Bronchial epithelial cell (primary cell): ENCODE data around the gene SPATA31E1. TPM values are rescaled to one million over a fixed set of nuclear protein-coding genes. Genes with fewer than 3 reads are reported as not detected.

ENCODE experiments used
- DNase-seq: peaks from one replicate; pipeline ENCODE4 v3.0.0-alpha.2; 2010; ENCODE audit warnings: low read depth
- FAIRE-seq: peaks from 2 replicates; lab custom pipeline; 2011; peaks lifted over from hg19 to GRCh38; lab: Jason Lieb, UNC
- H3K27me3 ChIP-seq: 2 replicates; pipeline ENCODE4 v1.5.1; 2011; ENCODE audit warnings: low read length; ENCODE audit not compliant: control insufficient read depth, insufficient read depth
- H3K36me3 ChIP-seq: 2 replicates; pipeline ENCODE4 v1.5.1; 2011; ENCODE audit warnings: low read length; ENCODE audit not compliant: control insufficient read depth, insufficient read depth
- H3K4me3 ChIP-seq: 2 replicates; pipeline ENCODE4 v1.5.1; 2011; ENCODE audit warnings: mild to moderate bottlenecking, low read depth, low read length, control low read depth
- total RNA-seq: library from RNA; depleted of rRNA; stranded (reverse); fragments of >200 nt; gene quantifications from 2 replicates; pipeline ENCODE4 v1.2.1, GENCODE V29; 2014
- TF ChIP-seq, protein P1 (sequence below): IDR thresholded peaks from 2 replicates; pipeline ENCODE4 v1.5.1; 2011; ENCODE audit warnings: mild to moderate bottlenecking, moderate library complexity, low read length, control low read depth, inconsistent platforms; ENCODE audit not compliant: insufficient read depth, severe bottlenecking

SPATA31E1 gene
- total RNA-seq, 1 donor from 2014 or later = not detected

DNA sequence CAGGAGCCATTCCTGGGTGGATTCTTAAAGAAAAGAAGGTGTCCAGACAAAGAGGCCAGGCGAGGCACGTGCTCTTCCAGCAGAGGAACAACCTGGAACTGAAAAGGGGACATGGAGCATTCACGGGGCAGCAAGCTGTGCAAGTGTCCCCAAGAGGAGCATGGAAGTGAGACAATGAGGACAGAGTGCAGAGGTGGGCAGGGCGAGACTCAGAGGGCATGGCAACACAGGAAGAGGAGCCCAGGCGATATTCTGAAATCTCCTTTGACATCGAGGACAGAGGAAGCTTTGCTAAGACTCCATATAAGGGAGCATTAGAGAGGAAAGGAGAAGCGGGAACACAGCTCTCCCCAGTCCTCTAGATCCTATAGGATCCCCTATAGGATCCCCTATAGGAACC, 29.4 kb upstream of the SPATA31E1 start:
- DNase-seq (no peak), FAIRE-seq (no peak)
- Histone ChIP-seq H3K4me3 (no peak overlapping the region), H3K27me3 (no peaks in the 10 kb centered on the region), H3K36me3 (no peaks in the 10 kb centered on the region)
- TF ChIP-seq, protein P1, sequence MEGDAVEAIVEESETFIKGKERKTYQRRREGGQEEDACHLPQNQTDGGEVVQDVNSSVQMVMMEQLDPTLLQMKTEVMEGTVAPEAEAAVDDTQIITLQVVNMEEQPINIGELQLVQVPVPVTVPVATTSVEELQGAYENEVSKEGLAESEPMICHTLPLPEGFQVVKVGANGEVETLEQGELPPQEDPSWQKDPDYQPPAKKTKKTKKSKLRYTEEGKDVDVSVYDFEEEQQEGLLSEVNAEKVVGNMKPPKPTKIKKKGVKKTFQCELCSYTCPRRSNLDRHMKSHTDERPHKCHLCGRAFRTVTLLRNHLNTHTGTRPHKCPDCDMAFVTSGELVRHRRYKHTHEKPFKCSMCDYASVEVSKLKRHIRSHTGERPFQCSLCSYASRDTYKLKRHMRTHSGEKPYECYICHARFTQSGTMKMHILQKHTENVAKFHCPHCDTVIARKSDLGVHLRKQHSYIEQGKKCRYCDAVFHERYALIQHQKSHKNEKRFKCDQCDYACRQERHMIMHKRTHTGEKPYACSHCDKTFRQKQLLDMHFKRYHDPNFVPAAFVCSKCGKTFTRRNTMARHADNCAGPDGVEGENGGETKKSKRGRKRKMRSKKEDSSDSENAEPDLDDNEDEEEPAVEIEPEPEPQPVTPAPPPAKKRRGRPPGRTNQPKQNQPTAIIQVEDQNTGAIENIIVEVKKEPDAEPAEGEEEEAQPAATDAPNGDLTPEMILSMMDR = no peak

DNA sequence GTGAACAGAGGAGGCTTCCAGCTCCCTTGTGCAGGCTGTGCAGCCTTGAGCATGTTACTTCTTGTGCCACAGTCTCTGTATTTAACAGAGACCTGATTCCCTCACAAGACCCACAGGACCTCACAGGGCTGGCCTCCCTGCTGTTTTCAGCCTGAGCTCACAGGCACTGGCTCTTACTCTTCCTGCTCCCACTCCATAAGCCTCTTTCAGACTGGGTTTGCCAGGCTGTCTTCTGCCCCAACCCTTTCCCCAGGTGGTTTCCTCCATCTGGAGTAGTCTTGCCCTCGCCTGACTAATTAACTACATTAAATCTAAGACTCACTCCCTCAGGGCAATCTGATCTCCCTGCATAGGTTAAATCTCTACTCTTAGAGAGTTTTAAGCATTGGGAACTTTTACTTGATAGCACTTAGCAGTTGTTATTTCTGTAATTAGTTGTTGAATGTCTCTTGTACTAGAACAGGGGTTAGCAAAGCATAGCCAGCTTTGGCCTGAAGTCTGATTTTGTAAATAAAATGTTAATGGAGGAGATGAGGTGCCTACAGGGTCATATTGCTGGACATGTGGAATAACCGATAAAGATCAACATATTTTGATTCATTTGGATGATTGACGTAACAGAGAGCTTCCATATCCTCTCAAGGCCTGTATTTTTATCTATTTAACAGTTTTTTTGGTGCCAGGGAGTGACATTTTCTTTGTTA, 28.6 kb upstream of the SPATA31E1 start:
- Histone ChIP-seq H3K27me3 (no peaks in the 10 kb centered on the region), H3K4me3 (no peak overlapping the region), H3K36me3 (no peaks in the 10 kb centered on the region)
- DNase-seq = no peak
- TF ChIP-seq, protein P1 = no peak
- peak; percentile 36 for FAIRE-seq

DNA sequence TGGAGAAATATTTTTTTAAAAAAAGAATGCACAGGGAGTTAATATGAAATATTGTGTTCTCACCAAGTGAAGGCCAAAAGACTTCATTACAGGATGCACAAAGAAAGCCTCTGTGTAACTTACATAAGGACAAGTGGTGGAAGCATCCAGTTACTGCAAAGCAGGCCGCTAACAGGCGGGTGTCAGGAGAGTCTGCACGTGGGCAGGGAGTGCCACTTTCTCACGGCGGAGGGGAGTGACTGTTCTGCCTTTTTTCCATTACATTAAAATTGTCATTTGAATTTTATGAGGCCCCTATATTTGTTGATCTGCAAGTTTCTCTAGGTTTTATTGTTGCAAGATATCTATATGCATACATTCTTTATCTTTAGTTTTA, 28.1 kb upstream of the SPATA31E1 start:
- Histone ChIP-seq H3K4me3 (no peak overlapping the region), H3K27me3 (no peaks in the 10 kb centered on the region), H3K36me3 (no peaks in the 10 kb centered on the region)
- TF ChIP-seq, protein P1 = no peak
- FAIRE-seq = no peak
- DNase-seq = no peak

DNA sequence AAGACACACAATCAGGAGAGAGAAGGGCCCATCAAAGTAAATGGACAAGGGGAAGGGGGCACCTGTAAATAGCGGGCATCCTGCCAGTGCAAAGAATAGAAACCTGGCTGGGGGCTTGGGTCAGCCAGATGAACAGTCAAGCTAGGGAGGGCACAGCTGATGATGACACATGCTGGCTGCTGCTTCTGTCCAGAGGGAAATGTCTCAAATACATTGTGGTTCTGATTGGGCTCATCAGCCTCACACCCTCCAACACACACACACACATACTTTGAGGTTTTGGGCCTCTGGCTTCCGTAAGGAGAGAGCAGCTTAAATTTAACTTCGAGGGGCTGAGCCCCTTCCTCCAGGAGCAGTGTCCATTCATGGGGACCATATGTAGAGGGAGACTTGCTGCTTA, 27.6 kb upstream of the SPATA31E1 start:
- DNase-seq = no peak
- TF ChIP-seq, protein P1 = no peak
- Histone ChIP-seq H3K4me3 (no peak overlapping the region), H3K36me3 (no peaks in the 10 kb centered on the region), H3K27me3 (no peaks in the 10 kb centered on the region)
- FAIRE-seq = no peak

DNA sequence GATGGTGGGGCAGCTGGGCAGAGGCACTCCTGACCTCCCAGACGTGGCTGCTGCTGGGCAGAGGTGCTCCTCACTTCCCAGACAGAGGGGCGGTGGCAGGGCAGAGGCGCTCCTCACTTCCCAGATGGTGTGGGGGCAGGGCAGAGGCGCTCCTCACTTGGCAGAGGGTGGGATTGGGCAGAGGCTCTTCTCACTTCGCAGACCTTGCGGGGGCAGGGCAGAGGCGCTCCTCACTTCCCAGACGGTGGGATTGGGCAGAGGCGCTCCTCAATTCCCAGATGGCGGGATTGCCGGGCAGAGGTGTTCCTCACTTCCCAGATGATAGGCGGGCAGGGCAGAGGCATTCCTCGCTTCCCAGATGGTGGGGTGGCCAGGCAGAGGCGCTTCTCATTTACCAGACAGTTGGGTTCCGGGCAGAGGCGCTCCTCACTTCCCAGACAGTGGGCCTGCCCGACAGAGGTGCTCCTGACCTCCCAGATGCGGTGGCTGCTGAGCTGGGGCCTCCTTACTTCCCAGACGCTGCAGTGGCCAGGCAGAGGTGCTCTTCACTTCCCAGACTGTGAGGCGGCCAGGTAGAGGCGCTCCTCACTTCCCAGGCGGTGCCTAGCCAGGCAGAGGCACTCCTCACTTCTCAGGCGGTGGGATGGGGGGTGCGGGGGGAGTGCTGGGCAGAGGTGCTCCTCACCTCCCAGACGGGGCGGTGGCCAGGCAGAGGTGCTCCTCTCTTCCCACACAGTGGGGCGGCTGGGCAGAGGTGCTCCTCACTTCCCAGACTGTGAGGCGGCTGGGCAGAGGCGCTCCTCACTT, 25.3 kb upstream of the SPATA31E1 start:
- H3K4me3 ChIP-seq = no peak overlapping the region
- FAIRE-seq = no peak
- no peaks in the 10 kb centered on the region for H3K36me3 ChIP-seq
- no peaks in the 10 kb centered on the region for H3K27me3 ChIP-seq
- TF ChIP-seq, protein P1 = no peak
- no peak for DNase-seq

DNA sequence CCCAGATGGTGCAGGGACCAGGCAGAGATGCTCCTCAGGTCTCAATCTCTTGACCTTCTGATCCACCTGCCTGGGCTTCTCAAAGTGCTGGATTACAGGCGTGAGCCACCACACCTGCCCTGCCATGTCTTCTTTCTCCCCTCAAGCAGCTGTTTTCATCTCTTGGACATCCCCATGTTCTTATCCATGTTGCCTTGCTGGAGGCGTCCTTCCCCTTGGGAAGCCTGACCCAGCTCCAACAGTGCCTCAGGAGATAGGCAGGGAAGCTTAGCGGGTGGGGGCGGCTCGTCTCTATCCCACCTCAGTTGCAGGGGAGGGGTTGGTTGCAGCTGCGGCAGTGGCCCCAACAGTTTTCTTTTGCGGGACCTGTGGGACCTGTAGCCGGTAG, 24.7 kb upstream of the SPATA31E1 start:
- no peak for FAIRE-seq
- TF ChIP-seq, protein P1 = no peak
- no peak for DNase-seq
- H3K36me3 ChIP-seq = no peaks in the 10 kb centered on the region
- no peak overlapping the region for H3K4me3 ChIP-seq
- H3K27me3 ChIP-seq = no peaks in the 10 kb centered on the region
